IMR-90 (cell line): ENCODE data around the gene MTUS2. TPM values are rescaled to one million over a fixed set of nuclear protein-coding genes. Genes with fewer than 3 reads are reported as not detected.

Experiments
- ATAC-seq: fragments of 200-7000 bp; cut with Tn5 transposase; 2 replicates; pipeline ENCODE4 v1.9.1; 2020; ENCODE audit warnings: low read depth, mild to moderate bottlenecking, moderate library complexity
- BruUV-seq: library from RNA; stranded (reverse); fragments of 400-500 nt; replicated peaks from 2 replicates; lab custom pipeline; 2021; lab: Mats Ljungman, UMichigan
- CTCF ChIA-PET: fragments of 300-600 bp; formaldehyde crosslinking; extraction: SDS; loops from one replicate; lab custom pipeline; 2021; ENCODE audit warnings: antibody characterized with exemption; lab: Yijun Ruan, JAX
- POLR2A ChIA-PET: fragments of 300-600 bp; sonication (Branson Sonifier 250); formaldehyde crosslinking; loops from one replicate; lab custom pipeline; 2022; ENCODE audit warnings: antibody characterized with exemption; ENCODE audit not compliant: unreplicated experiment; lab: Charles Lee
- DNase-seq: peaks from one replicate; pipeline ENCODE4 v3.0.0; 2013
- H2AFZ ChIP-seq: replicated peaks from 2 replicates; pipeline ENCODE3; 2013; ENCODE audit warnings: low read length, mild to moderate bottlenecking; ENCODE audit not compliant: poor library complexity
- H2AK5ac ChIP-seq: 2 replicates; pipeline ENCODE4 v1.6.1; 2013; ENCODE audit warnings: low read depth, low read length, inconsistent platforms
- H2AK9ac ChIP-seq: replicated peaks from 2 replicates; pipeline ENCODE3; 2013; ENCODE audit warnings: mild to moderate bottlenecking, low read depth, low read length, moderate library complexity; ENCODE audit not compliant: poor library complexity
- H2BK120ac ChIP-seq: 2 replicates; pipeline ENCODE4 v1.6.1; 2013; ENCODE audit warnings: low read depth, low read length, inconsistent platforms
- H2BK15ac ChIP-seq: 3 replicates; pipeline ENCODE4 v1.6.1; 2013; ENCODE audit warnings: low read depth, low read length, inconsistent platforms
- H2BK20ac ChIP-seq: 2 replicates; pipeline ENCODE4 v1.6.1; 2013; ENCODE audit warnings: low read depth, mild to moderate bottlenecking, inconsistent platforms, low read length, moderate library complexity
- H2BK5ac ChIP-seq: 2 replicates; pipeline ENCODE4 v1.6.1; 2013; ENCODE audit warnings: mild to moderate bottlenecking, low read depth, low read length, inconsistent platforms; ENCODE audit not compliant: poor library complexity, severe bottlenecking
- H3K14ac ChIP-seq: replicated peaks from 2 replicates; pipeline ENCODE4 v1.6.1; 2013; ENCODE audit warnings: low read depth, low read length, inconsistent platforms
- H3K18ac ChIP-seq: 2 replicates; pipeline ENCODE4 v1.6.1; 2013; ENCODE audit warnings: low read depth, low read length, control low read depth
- H3K23ac ChIP-seq: 2 replicates; pipeline ENCODE4 v1.6.1; 2013; ENCODE audit warnings: low read depth, low read length, inconsistent platforms
- H3K27ac ChIP-seq: 2 replicates; pipeline ENCODE4 v1.5.1; 2013; ENCODE audit warnings: mild to moderate bottlenecking, control low read depth, low read length; ENCODE audit not compliant: insufficient read depth
- H3K27me3 ChIP-seq: 2 replicates; pipeline ENCODE4 v1.6.1; 2013; ENCODE audit warnings: low read length; ENCODE audit not compliant: control insufficient read depth, insufficient read depth
- H3K36me3 ChIP-seq: 2 replicates; pipeline ENCODE4 v1.6.1; 2013; ENCODE audit warnings: low read length, mixed read lengths; ENCODE audit not compliant: control insufficient read depth, insufficient read depth
- H3K4ac ChIP-seq: 2 replicates; pipeline ENCODE4 v1.6.1; 2013; ENCODE audit warnings: low read depth, low read length, inconsistent platforms
- H3K4me1 ChIP-seq: 2 replicates; pipeline ENCODE4 v1.6.1; 2013; ENCODE audit warnings: low read length, mixed read lengths; ENCODE audit not compliant: control insufficient read depth, insufficient read depth
- H3K4me2 ChIP-seq: 2 replicates; pipeline ENCODE4 v1.6.1; 2013; ENCODE audit warnings: low read depth, mild to moderate bottlenecking, control low read depth, low read length, moderate library complexity
- H3K4me3 ChIP-seq: 2 replicates; pipeline ENCODE4 v1.5.1; 2013; ENCODE audit warnings: low read depth, mild to moderate bottlenecking, control low read depth, low read length, moderate library complexity; ENCODE audit not compliant: insufficient read depth
- H3K56ac ChIP-seq: 2 replicates; pipeline ENCODE4 v1.6.1; 2013; ENCODE audit warnings: low read length, inconsistent platforms; ENCODE audit not compliant: insufficient read depth; ENCODE audit errors: extremely low read depth
- H3K79me1 ChIP-seq, 2 experiments: 2 replicates each; pipeline ENCODE4 v1.6.1; 2013; ENCODE audit warnings: low read length in 2 of 2, inconsistent platforms in 1 of 2, low read depth in 1 of 2
- H3K9ac ChIP-seq: 2 replicates; pipeline ENCODE4 v1.6.1; 2013; ENCODE audit warnings: low read depth, low read length, control low read depth
- H3K9me1 ChIP-seq: 2 replicates; pipeline ENCODE4 v1.6.1; 2013; ENCODE audit warnings: low read length, inconsistent platforms; ENCODE audit not compliant: insufficient read depth
- H3K9me3 ChIP-seq: 2 replicates; pipeline ENCODE4 v1.6.1; 2013; ENCODE audit warnings: low read length; ENCODE audit not compliant: control insufficient read depth, insufficient read depth
- H4K20me1 ChIP-seq: 2 replicates; pipeline ENCODE4 v1.6.1; 2013; ENCODE audit warnings: low read length, inconsistent platforms; ENCODE audit not compliant: insufficient read depth
- H4K5ac ChIP-seq: 2 replicates; pipeline ENCODE4 v1.6.1; 2013; ENCODE audit warnings: mild to moderate bottlenecking, low read depth, low read length, control low read depth
- H4K8ac ChIP-seq, 2 experiments: 2 replicates each; pipeline ENCODE4 v1.6.1; 2013; ENCODE audit warnings: low read depth in 2 of 2, low read length in 2 of 2, control low read depth in 1 of 2, inconsistent platforms in 1 of 2
- H4K91ac ChIP-seq: 2 replicates; pipeline ENCODE4 v1.6.1; 2013; ENCODE audit warnings: low read depth, low read length, inconsistent platforms; ENCODE audit not compliant: insufficient read depth
- BHLHE40 ChIP-seq: fragments of 150-350 bp; IDR thresholded peaks from 2 replicates; pipeline ENCODE4 v1.6.1; 2016; ENCODE audit warnings: mild to moderate bottlenecking, low read depth, low read length
- CEBPB ChIP-seq: IDR thresholded peaks from 2 replicates; pipeline ENCODE4 v1.6.1; 2012; ENCODE audit warnings: low read depth, low read length, improper control_type of control experiment
- CHD1 ChIP-seq: IDR thresholded peaks from 2 replicates; pipeline ENCODE4 v1.6.1; 2012; ENCODE audit warnings: low read depth, low read length, improper control_type of control experiment
- FOS ChIP-seq: fragments of 150-350 bp; IDR thresholded peaks from 2 replicates; pipeline ENCODE4 v1.6.1; 2016; ENCODE audit warnings: low read depth, low read length
- MAFK ChIP-seq: IDR thresholded peaks from 2 replicates; pipeline ENCODE4 v1.6.1; 2012; ENCODE audit warnings: low read depth, low read length, improper control_type of control experiment
- MAZ ChIP-seq: IDR thresholded peaks from 2 replicates; pipeline ENCODE4 v1.6.1; 2012; ENCODE audit warnings: low read depth, mild to moderate bottlenecking, low read length, improper control_type of control experiment, moderate library complexity, borderline replicate concordance
- MXI1 ChIP-seq: IDR thresholded peaks from 2 replicates; pipeline ENCODE4 v1.6.1; 2012; ENCODE audit warnings: low read depth, mild to moderate bottlenecking, low read length, moderate library complexity, borderline replicate concordance
- NFE2L2 ChIP-seq: fragments of 150-350 bp; IDR thresholded peaks from 2 replicates; pipeline ENCODE4 v1.6.1; 2016; ENCODE audit warnings: low read depth, mild to moderate bottlenecking, low read length
- POLR2A ChIP-seq: IDR thresholded peaks from 2 replicates; pipeline ENCODE4 v1.6.1; 2012; ENCODE audit warnings: mild to moderate bottlenecking, low read depth, low read length
- RAD21 ChIP-seq: IDR thresholded peaks from 2 replicates; pipeline ENCODE4 v1.6.1; 2012; ENCODE audit warnings: low read length, improper control_type of control experiment
- RCOR1 ChIP-seq: IDR thresholded peaks from 2 replicates; pipeline ENCODE4 v1.6.1; 2012; ENCODE audit warnings: mild to moderate bottlenecking, low read length, improper control_type of control experiment; ENCODE audit not compliant: insufficient replicate concordance
- RFX5 ChIP-seq: IDR thresholded peaks from 2 replicates; pipeline ENCODE4 v1.8.0; 2012; ENCODE audit warnings: low read depth, mild to moderate bottlenecking, low read length, moderate library complexity
- SMC3 ChIP-seq: fragments of 150-350 bp; IDR thresholded peaks from 2 replicates; pipeline ENCODE4 v1.6.1; 2016; ENCODE audit warnings: low read depth, mild to moderate bottlenecking, antibody characterized with exemption, low read length, moderate library complexity
- dilution Hi-C: fragments of 300-500 bp; cut with HindIII; formaldehyde crosslinking; loops from one replicate; pipeline ENCODE4 v1.14.3; 2018; ENCODE audit warnings: low sequenced_read_pairs; ENCODE audit not compliant: unreplicated experiment
- in situ Hi-C: fragments of 300-500 bp; cut with MboI; formaldehyde crosslinking; loops from 3 replicates; pipeline ENCODE4 v1.14.3; 2019; ENCODE audit warnings: low sequenced_read_pairs, inconsistent platforms, mixed read lengths
- intact Hi-C: fragments of 100-400 bp; cut with micrococcal nuclease; formaldehyde crosslinking; loops from 2 replicates; pipeline ENCODE4 v1.10.0; 2022
- polyA plus RNA-seq, 3 experiments: library from polyadenylated mRNA; depleted of rRNA; stranded (reverse); fragments of >200 nt; gene quantifications; 2 replicates each; pipeline ENCODE4 v1.2.3, GENCODE V29; 2012; ENCODE audit warnings: low replicate concordance in 1 of 3
- total RNA-seq: library from RNA; depleted of rRNA; stranded (reverse); fragments of >200 nt; gene quantifications from 2 replicates; pipeline ENCODE4 v1.2.3, GENCODE V29; 2012
- TF ChIP-seq, protein P1 (sequence below): fragments of 150-350 bp; IDR thresholded peaks from 2 replicates; pipeline ENCODE4 v1.6.1; 2017; ENCODE audit warnings: mild to moderate bottlenecking, antibody characterized with exemption, low read length, low read depth
- TF ChIP-seq, protein P2 (sequence below): fragments of 150-350 bp; IDR thresholded peaks from 2 replicates; pipeline ENCODE4 v1.6.1; 2016; ENCODE audit warnings: low read depth, mild to moderate bottlenecking, low read length, moderate library complexity, borderline replicate concordance
- TF ChIP-seq, protein P3 (sequence below): conservative IDR thresholded peaks from 2 replicates; pipeline ENCODE4 v1.5.1; 2012; ENCODE audit warnings: mild to moderate bottlenecking, low read depth, low read length, improper control_type of control experiment

The MTUS2 gene
- total and polyA plus RNA-seq, 2 of the 4 experiments (the other 2 are of a cell fraction), result under 0.01 to 0.02 TPM

DNA sequence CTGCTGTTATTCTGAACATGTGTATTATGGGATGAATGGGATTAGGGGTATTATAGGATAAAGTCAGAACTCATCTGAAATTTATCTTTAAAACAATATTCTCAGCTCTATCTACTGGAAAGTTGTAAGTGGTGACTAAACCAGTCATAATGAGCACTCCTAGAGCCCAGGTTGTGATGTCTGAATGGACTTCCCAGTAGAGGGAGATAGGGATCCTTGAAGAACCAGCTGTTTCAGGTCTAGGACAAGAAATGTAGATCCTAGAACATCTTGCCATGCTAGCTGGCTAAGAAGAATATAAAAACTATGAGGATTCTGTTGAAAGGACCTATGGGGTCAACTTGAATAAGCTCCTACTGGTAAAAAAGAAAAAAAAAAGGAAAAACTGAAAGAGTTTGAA is 464.6 kb downstream of the MTUS2 start:
- Histone ChIP-seq H2BK15ac (no peak overlapping the region), H3K9me1 (no peaks in the 10 kb centered on the region), H2BK120ac (no peak overlapping the region), H3K4ac (no peak overlapping the region), H3K27ac (no peak overlapping the region), H4K20me1 (no peaks in the 10 kb centered on the region), H3K9me3 (peaks cover 2% of the 10 kb centered on the region; the same call in 1 of the 2 replicates), H3K23ac (no peak overlapping the region), H2AK5ac (no peak overlapping the region), H2AK9ac (no peak overlapping the region), H2AFZ (no peak overlapping the region), H4K5ac (no peak overlapping the region), H3K4me2 (no peak overlapping the region), H3K14ac (no peak overlapping the region), H3K56ac (no peak overlapping the region), H3K4me1 (no peaks in the 10 kb centered on the region), H3K27me3 (no peaks in the 10 kb centered on the region), H4K8ac (no peak overlapping the region), H3K18ac (no peak overlapping the region), H2BK20ac (no peak overlapping the region), H3K4me3 (no peak overlapping the region), H3K36me3 (no peaks in the 10 kb centered on the region), H4K91ac (no peak overlapping the region), H3K79me1 (no peaks in the 10 kb centered on the region), H2BK5ac (no peak overlapping the region), H3K9ac (no peak overlapping the region)
- no peak for DNase-seq
- TF ChIP-seq CHD1, result no peak
- no peak for TF ChIP-seq FOS
- no peak for TF ChIP-seq CEBPB
- no peak for TF ChIP-seq SMC3
- TF ChIP-seq RCOR1, result no peak
- no peak for TF ChIP-seq BHLHE40
- TF ChIP-seq POLR2A, result no peak
- TF ChIP-seq MXI1, result no peak
- no peak for TF ChIP-seq MAFK
- TF ChIP-seq RAD21, result no peak
- TF ChIP-seq NFE2L2, result no peak
- TF ChIP-seq, protein P1, sequence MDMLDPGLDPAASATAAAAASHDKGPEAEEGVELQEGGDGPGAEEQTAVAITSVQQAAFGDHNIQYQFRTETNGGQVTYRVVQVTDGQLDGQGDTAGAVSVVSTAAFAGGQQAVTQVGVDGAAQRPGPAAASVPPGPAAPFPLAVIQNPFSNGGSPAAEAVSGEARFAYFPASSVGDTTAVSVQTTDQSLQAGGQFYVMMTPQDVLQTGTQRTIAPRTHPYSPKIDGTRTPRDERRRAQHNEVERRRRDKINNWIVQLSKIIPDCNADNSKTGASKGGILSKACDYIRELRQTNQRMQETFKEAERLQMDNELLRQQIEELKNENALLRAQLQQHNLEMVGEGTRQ, result no peak
- TF ChIP-seq MAZ, result no peak
- TF ChIP-seq, protein P2, sequence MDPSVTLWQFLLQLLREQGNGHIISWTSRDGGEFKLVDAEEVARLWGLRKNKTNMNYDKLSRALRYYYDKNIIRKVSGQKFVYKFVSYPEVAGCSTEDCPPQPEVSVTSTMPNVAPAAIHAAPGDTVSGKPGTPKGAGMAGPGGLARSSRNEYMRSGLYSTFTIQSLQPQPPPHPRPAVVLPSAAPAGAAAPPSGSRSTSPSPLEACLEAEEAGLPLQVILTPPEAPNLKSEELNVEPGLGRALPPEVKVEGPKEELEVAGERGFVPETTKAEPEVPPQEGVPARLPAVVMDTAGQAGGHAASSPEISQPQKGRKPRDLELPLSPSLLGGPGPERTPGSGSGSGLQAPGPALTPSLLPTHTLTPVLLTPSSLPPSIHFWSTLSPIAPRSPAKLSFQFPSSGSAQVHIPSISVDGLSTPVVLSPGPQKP, result no peak
- TF ChIP-seq, protein P3, sequence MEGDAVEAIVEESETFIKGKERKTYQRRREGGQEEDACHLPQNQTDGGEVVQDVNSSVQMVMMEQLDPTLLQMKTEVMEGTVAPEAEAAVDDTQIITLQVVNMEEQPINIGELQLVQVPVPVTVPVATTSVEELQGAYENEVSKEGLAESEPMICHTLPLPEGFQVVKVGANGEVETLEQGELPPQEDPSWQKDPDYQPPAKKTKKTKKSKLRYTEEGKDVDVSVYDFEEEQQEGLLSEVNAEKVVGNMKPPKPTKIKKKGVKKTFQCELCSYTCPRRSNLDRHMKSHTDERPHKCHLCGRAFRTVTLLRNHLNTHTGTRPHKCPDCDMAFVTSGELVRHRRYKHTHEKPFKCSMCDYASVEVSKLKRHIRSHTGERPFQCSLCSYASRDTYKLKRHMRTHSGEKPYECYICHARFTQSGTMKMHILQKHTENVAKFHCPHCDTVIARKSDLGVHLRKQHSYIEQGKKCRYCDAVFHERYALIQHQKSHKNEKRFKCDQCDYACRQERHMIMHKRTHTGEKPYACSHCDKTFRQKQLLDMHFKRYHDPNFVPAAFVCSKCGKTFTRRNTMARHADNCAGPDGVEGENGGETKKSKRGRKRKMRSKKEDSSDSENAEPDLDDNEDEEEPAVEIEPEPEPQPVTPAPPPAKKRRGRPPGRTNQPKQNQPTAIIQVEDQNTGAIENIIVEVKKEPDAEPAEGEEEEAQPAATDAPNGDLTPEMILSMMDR, result no peak
- TF ChIP-seq RFX5, result no peak
- intact Hi-C loops (no loop called here), dilution Hi-C loops (no loop called here), in situ Hi-C loops (no loop called here)
- ATAC-seq, result no peak
- BruUV-seq, result no TSS peak
- ChIA-PET POLR2A (no interaction called here), CTCF (no interaction called here)
